WTC11 (cell line): ENCODE measurements around the gene GANAB. TPM values are rescaled to one million over a fixed set of nuclear protein-coding genes. Genes with fewer than 3 reads are reported as not detected.
A peak's percentile ranks its signal among the peaks of the same experiment; 100 is the strongest.

Experiments
- ATAC-seq: fragments of 200-7000 bp; cut with Tn5 transposase; 2 replicates; pipeline ENCODE4 v1.10.0; 2021; ENCODE audit warnings: mild to moderate bottlenecking, moderate library complexity
- CTCF ChIA-PET: fragments of 300-600 bp; sonication (Branson Sonifier 250); formaldehyde crosslinking; loops from one replicate; lab custom pipeline; 2021; ENCODE audit warnings: antibody characterized with exemption; lab: Charles Lee
- POLR2A ChIA-PET: fragments of 350-600 bp; sonication (Branson Sonifier 250); formaldehyde crosslinking; loops from one replicate; lab custom pipeline; 2021; ENCODE audit warnings: antibody characterized with exemption; lab: Charles Lee
- DNase-seq: peaks from one replicate; pipeline ENCODE4 v3.0.0; 2021; ENCODE audit warnings: low spot score
- H3K27ac Mint-ChIP-seq: 2 replicates; pipeline ENCODE4 v1.8.0; 2021; ENCODE audit warnings: mixed read lengths
- H3K27me3 Mint-ChIP-seq: 2 replicates; pipeline ENCODE4 v1.8.0; 2021; ENCODE audit warnings: low read depth, mild to moderate bottlenecking, moderate library complexity, mixed read lengths
- H3K36me3 Mint-ChIP-seq: 2 replicates; pipeline ENCODE4 v1.8.0; 2021; ENCODE audit warnings: mixed read lengths
- H3K4me1 Mint-ChIP-seq: 2 replicates; pipeline ENCODE4 v1.8.0; 2022; ENCODE audit warnings: mixed read lengths
- H3K4me3 Mint-ChIP-seq: 2 replicates; pipeline ENCODE4 v1.8.0; 2021; ENCODE audit warnings: mild to moderate bottlenecking, moderate library complexity, mixed read lengths
- H3K9me3 Mint-ChIP-seq: 2 replicates; pipeline ENCODE4 v1.8.0; 2021; ENCODE audit warnings: mixed read lengths
- AR ChIP-seq: fragments of 250-450 bp; sonication (Bioruptor Pico); IDR thresholded peaks from 2 replicates; pipeline ENCODE4 v1.9.0; 2021; ENCODE audit warnings: mild to moderate bottlenecking
- ATF2 ChIP-seq: sonication (generic); formaldehyde crosslinking; IDR thresholded peaks from 2 replicates; pipeline ENCODE4 v1.8.1; 2022; ENCODE audit warnings: low read depth, missing genetic modification reagents, borderline replicate concordance
- CBFB ChIP-seq: sonication (generic); formaldehyde crosslinking; IDR thresholded peaks from 2 replicates; pipeline ENCODE4 v1.8.1; 2022; ENCODE audit warnings: mild to moderate bottlenecking, low read depth, missing genetic modification reagents
- CTCF ChIP-seq: fragments of 200-600 bp; IDR thresholded peaks from 2 replicates; pipeline ENCODE4 v1.8.0; 2022; ENCODE audit warnings: antibody characterized with exemption
- ETV6 ChIP-seq: sonication (generic); formaldehyde crosslinking; IDR thresholded peaks from 2 replicates; pipeline ENCODE4 v1.8.1; 2022; ENCODE audit warnings: mild to moderate bottlenecking, missing genetic modification reagents
- FOXJ3 ChIP-seq: sonication (generic); formaldehyde crosslinking; IDR thresholded peaks from 2 replicates; pipeline ENCODE4 v1.9.0; 2021; ENCODE audit warnings: missing genetic modification reagents, mild to moderate bottlenecking, borderline replicate concordance
- FOXK1 ChIP-seq: sonication (generic); formaldehyde crosslinking; IDR thresholded peaks from 2 replicates; pipeline ENCODE4 v1.8.0; 2022; ENCODE audit warnings: mild to moderate bottlenecking, moderate library complexity, missing genetic modification reagents
- FOXP4 ChIP-seq: sonication (generic); formaldehyde crosslinking; IDR thresholded peaks from 2 replicates; pipeline ENCODE4 v1.8.0; 2022; ENCODE audit warnings: mild to moderate bottlenecking, missing genetic modification reagents
- HMGXB4 ChIP-seq: sonication (generic); formaldehyde crosslinking; IDR thresholded peaks from 2 replicates; pipeline ENCODE4 v1.8.1; 2023; ENCODE audit warnings: mild to moderate bottlenecking, moderate library complexity, missing genetic modification reagents
- MXD4 ChIP-seq: fragments of 250-450 bp; sonication (Bioruptor Pico); IDR thresholded peaks from 2 replicates; pipeline ENCODE4 v1.8.0; 2021; ENCODE audit warnings: mild to moderate bottlenecking, moderate library complexity, borderline replicate concordance
- NFE2L1 ChIP-seq: sonication (generic); formaldehyde crosslinking; IDR thresholded peaks from 2 replicates; pipeline ENCODE4 v1.8.1; 2023; ENCODE audit warnings: missing genetic modification reagents
- PRDM15 ChIP-seq: sonication (generic); formaldehyde crosslinking; IDR thresholded peaks from 2 replicates; pipeline ENCODE4 v1.8.0; 2022; ENCODE audit warnings: missing genetic modification reagents
- SMAD3 ChIP-seq: sonication (generic); formaldehyde crosslinking; IDR thresholded peaks from 2 replicates; pipeline ENCODE4 v1.8.0; 2022; ENCODE audit warnings: missing genetic modification reagents, mild to moderate bottlenecking, borderline replicate concordance
- TEAD1 ChIP-seq: sonication (generic); formaldehyde crosslinking; IDR thresholded peaks from 2 replicates; pipeline ENCODE4 v1.8.0; 2022; ENCODE audit warnings: mild to moderate bottlenecking, missing genetic modification reagents
- TP53 ChIP-seq: sonication (generic); formaldehyde crosslinking; IDR thresholded peaks from 2 replicates; pipeline ENCODE4 v1.8.1; 2023; ENCODE audit warnings: mild to moderate bottlenecking, missing genetic modification reagents
- USF1 ChIP-seq: sonication (generic); formaldehyde crosslinking; IDR thresholded peaks from 2 replicates; pipeline ENCODE4 v1.8.0; 2022; ENCODE audit warnings: mild to moderate bottlenecking, missing genetic modification reagents
- ZNF423 ChIP-seq: fragments of 250-450 bp; sonication (Bioruptor Pico); IDR thresholded peaks from 2 replicates; pipeline ENCODE4 v2.1.2; 2022; ENCODE audit warnings: mild to moderate bottlenecking, moderate library complexity
- ZNF512 ChIP-seq: sonication (generic); formaldehyde crosslinking; IDR thresholded peaks from 2 replicates; pipeline ENCODE4 v1.8.1; 2022; ENCODE audit warnings: missing genetic modification reagents, borderline replicate concordance
- total RNA-seq: library from RNA; stranded (reverse); gene quantifications from 3 replicates; pipeline ENCODE4 v1.2.3, GENCODE V29; 2021

GANAB gene
- total RNA-seq, 1 experiment from 2014 or later = 327 TPM

- H3K27me3 Mint-ChIP-seq = peaks cover 9% of the 10 kb centered on the region; the same call in 1 of the 2 replicates
- ATAC-seq = peak; percentile 1; the same call in 1 of the 2 replicates
- H3K4me3 Mint-ChIP-seq = peak overlapping the region; percentile 95
- ChIA-PET CTCF (interaction anchor here (0.6 to 3.7 kb wide), 32 partner anchors 10 to 250 kb away, joined by 3 to 51 read pairs (median 5); partner anchors contain the start of genes AHNAK, B3GAT3, C11orf98 and CSKMT), POLR2A (interaction anchor here (0.9 to 3.7 kb wide), 5 partner anchors 9 to 76 kb away, joined by 3 to 21 read pairs (median 8); partner anchors contain the start of genes B3GAT3, C11orf98, CSKMT and MTA2)
- peak overlapping the region; percentile 8; the same call in 1 of the 2 replicates for H3K27ac Mint-ChIP-seq
- no peaks in the 10 kb centered on the region for H3K9me3 Mint-ChIP-seq
- peak; percentile 26 for DNase-seq
- H3K4me1 Mint-ChIP-seq = peaks cover 36% of the 10 kb centered on the region
- no peaks in the 10 kb centered on the region for H3K36me3 Mint-ChIP-seq
- TF ChIP-seq TP53 (CRISPR knock-in tag) = no peak
- TF ChIP-seq CBFB (CRISPR knock-in tag) = no peak
- TF ChIP-seq NFE2L1 (CRISPR knock-in tag) = no peak
- TF ChIP-seq ETV6 (CRISPR knock-in tag) = peak; percentile 62; the same call in 1 of the 2 replicates
- 0 out of 2 replicates have a peak, but pooled peaks have one; percentile 8 for TF ChIP-seq FOXK1 (CRISPR knock-in tag)
- no peak for TF ChIP-seq HMGXB4 (CRISPR knock-in tag)
- no peak for TF ChIP-seq MXD4
- no peak for TF ChIP-seq TEAD1 (CRISPR knock-in tag)
- TF ChIP-seq USF1 (CRISPR knock-in tag) = no peak
- TF ChIP-seq SMAD3 (CRISPR knock-in tag) = no peak
- TF ChIP-seq ATF2 (CRISPR knock-in tag) = no peak
- TF ChIP-seq FOXP4 (CRISPR knock-in tag) = 0 out of 2 replicates have a peak, but pooled peaks have one; percentile 42
- no peak for TF ChIP-seq AR (CRISPR knock-in tag)
- TF ChIP-seq CTCF = no peak
- TF ChIP-seq ZNF423 (CRISPR knock-in tag) = no peak
- TF ChIP-seq ZNF512 (CRISPR knock-in tag) = no peak
- peak; percentile 92 for TF ChIP-seq PRDM15 (CRISPR knock-in tag)
- no peak for TF ChIP-seq FOXJ3
These were observed 34.6 kb downstream of the GANAB start for GRCh38 chr11:62611705-62612365.
